Retinal pigment epithelial cell (primary cell): ENCODE measurements around the gene NPAS3.

Source experiments
- DNase-seq: peaks from one replicate; pipeline ENCODE4 v3.0.0-alpha.2; 2010; ENCODE audit warnings: low read depth
- H3K4me3 ChIP-seq: 2 replicates; pipeline ENCODE4 v1.5.1; 2011; ENCODE audit warnings: mild to moderate bottlenecking, low read length, control low read depth, moderate library complexity
- CTCF ChIP-seq: conservative IDR thresholded peaks from 2 replicates; pipeline ENCODE4 v1.5.1; 2011; ENCODE audit warnings: low read depth, low read length, control low read depth, inconsistent platforms

NPAS3 gene

GRCh38 chr14:33280646-33281045 is 342.0 kb downstream of the NPAS3 start:
- H3K4me3 ChIP-seq: no peak overlapping the region

GRCh38 chr14:33282331-33283230 is 343.9 kb downstream of the NPAS3 start:
- no peak overlapping the region for H3K4me3 ChIP-seq
- TF ChIP-seq CTCF: no peak
- no peak for DNase-seq

More at GRCh38 chr14:33280646-33281045, 342.0 kb downstream of the NPAS3 start:
- no peak for DNase-seq
- no peak for TF ChIP-seq CTCF

DNA sequence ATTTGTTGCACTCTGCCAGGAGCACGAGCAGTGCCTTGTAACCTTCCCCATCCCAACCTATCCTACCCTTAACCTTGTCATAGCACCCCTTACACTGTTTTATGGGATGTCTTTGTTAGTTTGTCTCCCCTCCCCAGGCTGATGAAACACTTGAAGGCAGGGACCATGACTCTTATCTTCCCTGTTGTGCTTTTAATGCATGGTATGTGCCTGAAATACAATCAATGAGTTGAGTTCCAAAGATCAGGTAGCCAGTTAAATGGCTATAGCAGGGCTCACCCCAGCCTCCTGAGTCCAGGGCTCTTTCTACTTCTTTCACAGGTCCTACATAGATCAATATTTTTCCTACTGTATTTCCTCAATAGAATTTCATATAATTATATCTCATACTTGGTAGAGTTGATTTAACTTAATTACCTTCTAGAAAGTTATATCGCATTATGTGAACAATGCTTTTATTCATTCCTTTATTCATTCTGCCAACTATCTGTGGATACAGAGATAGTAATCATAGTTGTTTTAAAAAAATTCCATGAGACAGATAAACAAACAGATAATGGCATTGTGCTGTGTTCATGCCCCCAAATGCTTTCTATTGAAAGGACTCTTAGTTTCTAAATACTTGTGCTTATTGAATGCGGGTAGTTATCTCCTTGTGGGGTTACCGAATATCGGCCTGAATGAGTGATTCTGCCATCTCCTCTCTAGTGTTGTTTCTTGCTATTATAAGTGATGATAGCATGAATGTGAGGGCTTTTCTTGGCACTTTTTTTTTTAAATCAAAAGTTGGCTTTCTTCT is 347.4 kb downstream of the NPAS3 start:
- no peak for DNase-seq
- no peak overlapping the region for H3K4me3 ChIP-seq
- no peak for TF ChIP-seq CTCF

- no peak overlapping the region for H3K4me3 ChIP-seq
- DNase-seq: peak; percentile 71
- TF ChIP-seq CTCF: no peak
Measured at GRCh38 chr14:33287189-33287588, 348.5 kb downstream of the NPAS3 start.

DNA sequence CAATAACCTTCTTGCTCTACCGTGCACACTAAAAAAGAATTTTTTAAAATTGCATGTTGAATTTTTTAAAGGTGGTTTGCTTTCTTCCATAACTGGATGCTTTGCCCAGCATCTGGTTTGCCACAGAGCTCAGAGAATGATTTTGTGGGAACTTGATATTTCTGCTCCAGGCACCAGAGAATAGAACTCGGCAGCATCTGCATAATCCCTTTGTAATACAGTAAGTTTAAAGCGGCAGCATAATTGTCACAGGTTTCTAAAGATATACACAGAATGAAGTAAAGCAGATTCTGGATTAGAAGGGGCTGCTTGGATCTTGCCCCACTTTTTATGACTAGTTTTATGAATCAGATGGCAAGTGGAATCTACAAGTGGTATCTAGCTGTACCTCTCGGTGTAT is 352.0 kb downstream of the NPAS3 start:
- no peak for DNase-seq
- no peak for TF ChIP-seq CTCF
- H3K4me3 ChIP-seq: no peak overlapping the region

- TF ChIP-seq CTCF: no peak
- H3K4me3 ChIP-seq: no peak overlapping the region
- no peak for DNase-seq
Measured at GRCh38 chr14:33291529-33292104, 352.9 kb downstream of the NPAS3 start.
